NB4 (cell line): Measurements from ENCODE around the gene VWC2.
A peak's percentile ranks its signal among the peaks of the same experiment; 100 is the strongest.

Experiments
- DNase-seq: peaks from one replicate; pipeline ENCODE4 v3.0.0; 2010; ENCODE audit warnings: low read depth
- H3K4me3 ChIP-seq: one replicate; pipeline ENCODE4 v1.5.1; 2011; ENCODE audit warnings: mild to moderate bottlenecking, low read depth, low read length, moderate library complexity
- CTCF ChIP-seq: IDR thresholded peaks from one replicate; pipeline ENCODE4 v1.5.1; 2012; ENCODE audit warnings: low read depth, low read length
- MAX ChIP-seq: IDR thresholded peaks from 2 replicates; pipeline ENCODE4 v1.6.1; 2011; ENCODE audit warnings: low read depth, low read length
- MYC ChIP-seq: IDR thresholded peaks from 2 replicates; pipeline ENCODE4 v1.6.1; 2011; ENCODE audit warnings: low read depth, low read length
- POLR2A ChIP-seq: IDR thresholded peaks from 2 replicates; pipeline ENCODE4 v1.6.1; 2011; ENCODE audit warnings: mild to moderate bottlenecking; ENCODE audit not compliant: insufficient read length; ENCODE audit errors: extremely low read depth

The VWC2 gene

GRCh38 chr7:49800031-49800430, 26.6 kb downstream of the VWC2 start:
- H3K4me3 ChIP-seq = no peak overlapping the region
- DNase-seq = no peak
- TF ChIP-seq CTCF (no peak), MAX (no peak), POLR2A (no peak), MYC (no peak)

- no peak for DNase-seq
- no peak overlapping the region for H3K4me3 ChIP-seq
- TF ChIP-seq POLR2A (no peak), MAX (no peak), CTCF (no peak), MYC (no peak)
These were observed 29.2 kb downstream of the VWC2 start for GRCh38 chr7:49802600-49802999.

- TF ChIP-seq POLR2A (no peak), MYC (no peak), MAX (no peak), CTCF (no peak)
- H3K4me3 ChIP-seq = no peak overlapping the region
- DNase-seq = no peak
These were observed 30.4 kb downstream of the VWC2 start for GRCh38 chr7:49803812-49804211.

GRCh38 chr7:49805371-49806007, 32.1 kb downstream of the VWC2 start:
- TF ChIP-seq CTCF (no peak), POLR2A (no peak)
- DNase-seq = no peak
- H3K4me3 ChIP-seq = no peak overlapping the region

- peak; percentile 11 for DNase-seq
- TF ChIP-seq MAX (no peak), CTCF (no peak), POLR2A (no peak), MYC (no peak)
- H3K4me3 ChIP-seq = no peak overlapping the region
These were observed 39.1 kb downstream of the VWC2 start for GRCh38 chr7:49812534-49812933.

GRCh38 chr7:49817279-49817678, 43.8 kb downstream of the VWC2 start:
- no peak for DNase-seq
- no peak overlapping the region for H3K4me3 ChIP-seq
- TF ChIP-seq MYC (no peak), MAX (no peak), CTCF (no peak), POLR2A (no peak)
